Fibroblast of the conjunctiva (primary cell): ENCODE measurements around the gene C16orf74.

ENCODE experiments used
- DNase-seq: peaks from one replicate; pipeline ENCODE4 v3.0.0-alpha.2; 2010; ENCODE audit warnings: low read depth

Gene C16orf74

DNA sequence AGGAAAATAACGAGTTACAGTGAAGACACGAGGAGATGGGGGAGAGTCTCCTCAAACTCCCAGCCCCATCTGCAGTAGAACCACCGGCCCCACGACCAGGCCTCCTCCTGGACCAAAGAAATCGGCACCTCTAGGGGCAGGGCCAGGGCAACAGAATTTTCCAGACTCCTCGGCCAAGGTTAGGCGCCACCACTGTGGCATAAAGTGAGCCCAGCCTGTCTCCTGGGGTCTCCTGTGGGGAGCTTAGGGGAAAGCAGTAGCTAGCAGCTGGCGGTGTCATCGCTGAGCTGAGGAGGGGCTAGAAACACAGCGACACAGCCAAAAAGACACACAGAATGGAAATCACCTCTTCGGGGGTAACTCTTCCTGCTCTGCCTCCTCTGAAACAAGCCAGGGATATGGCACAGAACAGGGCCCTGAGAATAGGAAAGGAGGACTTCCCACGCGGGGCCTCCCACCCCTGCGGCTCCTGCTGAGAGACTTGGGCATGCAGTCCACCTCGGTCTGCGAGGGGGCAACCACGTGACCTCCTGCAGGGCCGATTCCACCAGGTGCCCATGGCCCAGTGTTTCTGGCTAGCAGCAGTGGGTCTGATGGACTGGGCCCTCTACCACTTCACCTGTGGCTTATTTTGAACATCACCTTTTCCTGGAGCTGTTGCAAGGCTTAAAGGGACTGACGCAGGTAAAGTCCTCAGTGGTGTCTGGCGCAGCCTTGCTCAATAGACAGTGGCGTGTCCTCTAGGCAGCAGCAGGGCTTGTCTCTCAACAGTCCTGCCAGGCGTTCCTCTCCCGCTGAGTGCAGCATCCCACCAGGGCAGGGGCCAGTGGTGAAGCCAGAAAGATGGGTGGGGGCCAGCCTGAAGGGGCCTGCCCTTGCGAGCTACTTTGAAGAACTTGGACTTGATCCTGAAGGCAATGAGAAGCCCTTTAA lies 55.4 kb downstream of the C16orf74 start:
- DNase-seq: no peak

GRCh38 chr16:85690469-85691064 lies 60.3 kb downstream of the C16orf74 start:
- DNase-seq: no peak

DNA sequence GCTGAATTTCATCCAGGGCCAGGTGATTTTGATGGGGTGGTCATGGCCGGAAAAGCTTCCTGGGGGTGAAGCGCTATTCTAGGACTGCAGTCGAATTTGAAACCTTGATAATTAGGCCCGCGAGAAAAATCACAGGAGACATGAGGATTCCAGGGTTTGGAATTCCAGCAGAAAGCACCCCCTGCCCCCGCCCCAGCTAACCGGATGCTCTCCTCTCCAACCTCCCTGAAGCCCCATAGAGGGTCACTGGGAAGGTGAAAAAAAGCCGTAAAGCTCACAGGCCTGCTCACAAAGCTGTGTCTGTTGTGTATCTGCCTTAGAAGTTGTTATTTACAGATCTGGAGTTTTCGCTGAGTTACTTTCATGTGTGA lies 61.0 kb downstream of the C16orf74 start:
- no peak for DNase-seq

- DNase-seq: no peak
Measured at GRCh38 chr16:85689285-85689949, 61.5 kb downstream of the C16orf74 start.

- peak; percentile 81 for DNase-seq
Measured at GRCh38 chr16:85688586-85689284, 62.2 kb downstream of the C16orf74 start, which contains the start of gene GINS2. Gene GINS2, minus strand, starts transcription at chr16:85688954. Its CDS starts 56 bp downstream, at chr16:85688898.

GRCh38 chr16:85687651-85688471 lies 63.0 kb downstream of the C16orf74 start:
- DNase-seq: no peak

- DNase-seq: no peak
Measured at GRCh38 chr16:85686912-85687591, 63.8 kb downstream of the C16orf74 start.

GRCh38 chr16:85685251-85685650 lies 65.6 kb downstream of the C16orf74 start:
- no peak for DNase-seq

GRCh38 chr16:85683363-85683762 lies 67.5 kb downstream of the C16orf74 start:
- no peak for DNase-seq

DNA sequence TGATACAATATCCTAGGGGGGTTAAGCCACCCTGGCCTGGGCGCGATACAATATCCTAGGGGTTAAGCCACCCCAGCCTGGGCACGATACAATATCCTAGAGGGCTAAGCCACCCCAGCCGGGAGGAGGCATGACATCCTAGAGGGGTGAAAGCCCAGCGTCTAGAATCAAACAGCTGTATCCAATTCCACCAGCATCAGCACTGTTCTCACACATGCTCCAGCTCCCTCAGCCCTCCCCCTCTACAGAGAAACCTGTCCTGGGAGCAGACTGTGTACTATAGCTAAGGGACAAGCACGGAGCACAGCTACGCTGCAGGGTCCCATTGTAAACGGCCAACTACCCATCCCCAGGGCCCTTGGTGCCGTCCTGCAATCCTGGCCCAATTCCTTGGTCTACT lies 68.4 kb downstream of the C16orf74 start:
- DNase-seq: no peak

DNA sequence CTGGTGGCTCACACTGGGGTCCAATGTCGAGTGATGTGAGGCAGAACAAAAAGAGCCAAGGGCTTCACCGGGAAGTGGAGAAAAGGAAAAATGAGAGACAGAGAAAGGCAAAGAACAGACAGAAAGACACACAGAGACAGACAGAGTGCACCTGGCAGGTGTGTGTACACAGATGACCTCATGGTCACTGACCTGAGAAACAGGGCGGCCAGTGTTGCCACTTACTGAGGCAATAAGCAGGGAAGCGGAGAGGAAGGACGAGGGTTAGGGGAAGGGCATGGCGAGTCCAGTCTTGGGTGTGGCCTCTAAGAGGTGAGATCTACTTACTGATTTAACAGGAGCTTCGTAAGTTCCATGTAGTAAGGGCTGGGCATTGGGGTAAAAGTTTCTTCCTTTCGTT lies 69.6 kb downstream of the C16orf74 start:
- DNase-seq: no peak

DNA sequence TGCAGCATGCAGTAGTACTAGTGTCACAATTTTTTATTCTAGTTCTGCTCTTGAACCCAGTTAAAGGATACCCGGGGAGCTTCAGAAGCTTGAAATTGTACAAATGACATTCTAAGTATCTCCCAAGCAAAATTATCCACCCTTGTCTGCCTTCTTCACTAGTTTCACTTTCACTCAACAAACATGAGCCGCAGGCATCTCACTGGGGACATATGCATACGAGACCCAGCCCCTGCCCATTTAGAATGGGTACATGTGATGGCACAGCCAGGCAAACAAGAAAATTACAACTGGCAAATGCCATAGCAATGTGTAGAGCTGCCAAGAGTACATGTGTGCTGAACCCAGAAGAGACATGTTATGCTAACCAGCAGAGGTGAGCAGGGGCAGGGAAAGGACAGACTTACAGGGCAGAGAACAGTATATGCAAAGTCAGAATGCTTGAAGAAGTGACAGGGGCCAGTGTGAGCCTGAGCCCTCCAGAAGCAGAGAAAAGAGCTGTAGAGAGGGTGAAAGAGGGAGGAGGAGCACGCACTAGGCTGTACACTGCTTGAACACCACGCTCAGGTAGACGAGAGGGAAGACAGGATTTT lies 70.4 kb downstream of the C16orf74 start:
- DNase-seq: no peak

GRCh38 chr16:85679870-85680269 lies 71.0 kb downstream of the C16orf74 start:
- DNase-seq: no peak

DNA sequence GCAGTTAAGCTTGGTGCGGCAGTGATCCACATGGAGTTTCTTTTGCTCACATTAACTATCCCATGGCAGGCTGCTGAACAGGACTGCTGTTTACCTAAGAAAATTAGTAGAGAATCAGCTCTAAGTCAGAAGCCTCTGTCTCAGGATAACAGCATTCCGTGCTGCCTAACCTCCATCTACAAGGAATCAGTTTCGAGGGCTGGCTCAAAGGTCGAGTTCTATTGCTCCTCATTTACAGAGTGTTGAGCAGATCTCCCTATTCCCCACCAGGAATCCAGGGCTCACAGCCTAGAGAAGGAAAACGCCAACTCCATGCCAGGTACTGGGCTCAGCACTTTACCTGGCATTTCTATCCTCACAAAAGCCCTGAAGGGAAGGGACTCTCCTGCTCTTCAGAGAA lies 72.1 kb downstream of the C16orf74 start:
- no peak for DNase-seq

DNA sequence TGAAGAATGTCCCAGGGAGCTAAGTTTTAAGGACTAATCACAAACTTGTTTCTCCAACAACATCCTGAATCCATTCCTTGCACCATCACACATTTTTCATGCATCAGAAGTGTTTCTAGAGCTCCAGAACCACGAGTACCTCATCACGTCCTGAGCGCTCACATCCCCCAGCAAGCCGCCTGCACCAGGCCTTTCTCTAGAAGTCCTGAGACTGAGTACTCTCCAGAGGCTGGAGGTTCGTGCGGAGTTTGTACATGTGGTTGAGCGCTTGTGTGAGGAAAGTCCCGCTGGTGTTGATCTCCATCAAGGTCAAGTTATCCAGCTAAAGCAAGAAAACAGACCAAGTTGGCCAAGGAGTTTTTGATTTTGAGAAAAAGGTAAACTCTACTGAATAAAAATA lies 72.9 kb downstream of the C16orf74 start:
- DNase-seq: no peak

GRCh38 chr16:85677383-85677967 lies 73.4 kb downstream of the C16orf74 start:
- DNase-seq: no peak

DNA sequence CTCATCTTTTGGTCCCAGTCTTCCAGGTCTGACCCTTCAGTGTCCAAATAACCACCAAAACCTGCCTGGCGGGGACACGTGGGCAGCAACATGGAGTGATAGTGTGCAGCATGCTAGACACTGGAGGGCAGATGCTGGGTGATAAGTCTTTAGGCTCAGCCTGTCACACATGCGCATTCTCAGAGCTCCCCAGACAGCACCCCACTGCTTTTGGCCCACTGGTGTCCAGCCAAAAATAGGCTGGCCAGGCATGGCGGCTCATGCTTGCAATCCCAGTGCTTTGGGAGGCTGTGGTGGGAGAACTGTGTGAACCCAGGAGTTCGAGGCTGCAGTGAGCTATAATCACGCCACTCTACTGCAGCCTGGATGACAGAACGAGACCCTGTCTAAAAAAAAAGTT lies 74.4 kb downstream of the C16orf74 start:
- no peak for DNase-seq

GRCh38 chr16:85675251-85675874 lies 75.5 kb downstream of the C16orf74 start:
- DNase-seq: peak; percentile 43

- DNase-seq: no peak
Measured at GRCh38 chr16:85674828-85675227, 76.1 kb downstream of the C16orf74 start.

GRCh38 chr16:85674418-85674755 lies 76.5 kb downstream of the C16orf74 start:
- no peak for DNase-seq
